DND-41 (cell line): ENCODE results near the gene EYA4.
"Not testable (repeated sequence)": the region's sequence is repeated elsewhere in the genome, so short reads cannot be mapped to it uniquely, and the experiment has no call there.

ENCODE experiments used
- ATAC-seq: fragments of 200-7000 bp; cut with Tn5 transposase; 3 replicates; pipeline ENCODE4 v1.9.1; 2021; ENCODE audit warnings: low read depth; ENCODE audit not compliant: insufficient read depth
- DNase-seq: peaks from one replicate; pipeline ENCODE4 v3.0.0-alpha.2; 2020
- H2AFZ ChIP-seq: 2 replicates; pipeline ENCODE4 v1.6.0; 2012; ENCODE audit warnings: low read depth, low read length
- H3K27ac ChIP-seq: 2 replicates; pipeline ENCODE4 v1.5.1; 2012; ENCODE audit warnings: low read length, inconsistent platforms
- H3K27me3 ChIP-seq: fragments of 200-600 bp; sonication (generic); 2 replicates; pipeline ENCODE4 v1.6.0; 2012; ENCODE audit warnings: low read length, mild to moderate bottlenecking, inconsistent platforms; ENCODE audit not compliant: insufficient read depth, poor library complexity
- H3K36me3 ChIP-seq: 2 replicates; pipeline ENCODE4 v1.5.1; 2012; ENCODE audit warnings: low read length, inconsistent platforms; ENCODE audit not compliant: insufficient read depth
- H3K4me1 ChIP-seq: 2 replicates; pipeline ENCODE4 v1.5.1; 2012; ENCODE audit warnings: mild to moderate bottlenecking, low read length; ENCODE audit not compliant: insufficient read depth
- H3K4me2 ChIP-seq: 2 replicates; pipeline ENCODE4 v1.6.0; 2012; ENCODE audit warnings: mild to moderate bottlenecking, moderate library complexity, low read length, inconsistent platforms; ENCODE audit not compliant: insufficient read depth
- H3K4me3 ChIP-seq, 2 experiments: fragments of 200-600 bp in 1 of 2; shearing (Covaris generic) in 1 of 2; 2 replicates each; pipeline ENCODE4 v1.5.1; 2012 to 2016; ENCODE audit warnings: inconsistent platforms in 2 of 2, low read length in 2 of 2, mild to moderate bottlenecking in 2 of 2, low read depth in 1 of 2, moderate library complexity in 1 of 2
- H3K79me2 ChIP-seq: 2 replicates; pipeline ENCODE4 v1.6.0; 2012; ENCODE audit warnings: low read length, inconsistent platforms; ENCODE audit not compliant: insufficient read depth
- H3K9ac ChIP-seq: 2 replicates; pipeline ENCODE4 v1.6.0; 2012; ENCODE audit warnings: low read depth, mild to moderate bottlenecking, inconsistent platforms, low read length, moderate library complexity
- H3K9me3 ChIP-seq: 2 replicates; pipeline ENCODE4 v1.5.1; 2012; ENCODE audit warnings: low read length, moderate library complexity, mild to moderate bottlenecking, inconsistent platforms; ENCODE audit not compliant: insufficient read depth, severe bottlenecking
- H4K20me1 ChIP-seq: 2 replicates; pipeline ENCODE4 v1.6.0; 2012; ENCODE audit warnings: low read length; ENCODE audit not compliant: insufficient read depth
- CTCF ChIP-seq: IDR thresholded peaks from 2 replicates; pipeline ENCODE4 v1.5.1; 2012; ENCODE audit warnings: borderline replicate concordance, low read length, moderate library complexity, mild to moderate bottlenecking; ENCODE audit not compliant: poor library complexity, severe bottlenecking; ENCODE audit errors: extremely low read depth
- EZH2 ChIP-seq: IDR thresholded peaks from 3 replicates; pipeline ENCODE4 v1.6.1; 2012; ENCODE audit warnings: borderline replicate concordance, low read depth, mild to moderate bottlenecking, moderate library complexity, low read length, inconsistent platforms; ENCODE audit not compliant: severe bottlenecking

The EYA4 gene

GRCh38 chr6:133551436-133551835, 310.3 kb downstream of the EYA4 start:
- DNase-seq (no peak), ATAC-seq (no peak)
- no peaks in the 10 kb centered on the region for H3K36me3 ChIP-seq
- no peaks in the 10 kb centered on the region for H3K9me3 ChIP-seq
- no peak overlapping the region for H2AFZ ChIP-seq
- TF ChIP-seq EZH2: no peak
- no peak for TF ChIP-seq CTCF
- H3K9ac ChIP-seq: no peak overlapping the region
- H3K4me2 ChIP-seq: no peak overlapping the region
- peaks cover 3% of the 10 kb centered on the region for H3K27me3 ChIP-seq
- H3K79me2 ChIP-seq: no peaks in the 10 kb centered on the region
- no peak overlapping the region for H3K27ac ChIP-seq
- no peak overlapping the region for H3K4me3 ChIP-seq
- H3K4me1 ChIP-seq: no peaks in the 10 kb centered on the region
- no peaks in the 10 kb centered on the region for H4K20me1 ChIP-seq

GRCh38 chr6:133551847-133552341, 310.7 kb downstream of the EYA4 start:
- Histone ChIP-seq H3K27me3 (peaks cover 3% of the 10 kb centered on the region), H3K9me3 (no peaks in the 10 kb centered on the region), H3K36me3 (no peaks in the 10 kb centered on the region), H2AFZ (no peak overlapping the region), H3K4me2 (no peak overlapping the region), H3K79me2 (no peaks in the 10 kb centered on the region), H3K9ac (no peak overlapping the region), H4K20me1 (no peaks in the 10 kb centered on the region), H3K4me1 (no peaks in the 10 kb centered on the region), H3K4me3 (no peak overlapping the region), H3K27ac (no peak overlapping the region)
- TF ChIP-seq EZH2: no peak
- TF ChIP-seq CTCF: no peak
- ATAC-seq (no peak), DNase-seq (no peak)

- H3K27me3 ChIP-seq: peaks cover 3% of the 10 kb centered on the region
- TF ChIP-seq CTCF: peak; percentile 72
- no peak for TF ChIP-seq EZH2
- no peaks in the 10 kb centered on the region for H3K9me3 ChIP-seq
- H3K4me2 ChIP-seq: no peak overlapping the region
- H3K4me1 ChIP-seq: no peaks in the 10 kb centered on the region
- H3K36me3 ChIP-seq: no peaks in the 10 kb centered on the region
- no peak overlapping the region for H3K9ac ChIP-seq
- H2AFZ ChIP-seq: no peak overlapping the region
- no peak overlapping the region for H3K4me3 ChIP-seq
- no peak overlapping the region for H3K27ac ChIP-seq
- ATAC-seq (peak; percentile 68; the same call in 2 of the 3 replicates), DNase-seq (peak; percentile 24)
- no peaks in the 10 kb centered on the region for H4K20me1 ChIP-seq
- no peaks in the 10 kb centered on the region for H3K79me2 ChIP-seq
These were observed 312.5 kb downstream of the EYA4 start for GRCh38 chr6:133553652-133554051.

GRCh38 chr6:133554121-133554520, 313.0 kb downstream of the EYA4 start:
- H3K27me3 ChIP-seq, DNase-seq, H3K27ac ChIP-seq, H2AFZ ChIP-seq, H3K9me3 ChIP-seq, H3K4me1 ChIP-seq, ATAC-seq, H3K4me2 ChIP-seq, H3K36me3 ChIP-seq, H4K20me1 ChIP-seq, H3K4me3 ChIP-seq, H3K79me2 ChIP-seq, H3K9ac ChIP-seq: not testable (repeated sequence)
